ENCODE measurements around the gene ANO7.

The ANO7 gene

DNA sequence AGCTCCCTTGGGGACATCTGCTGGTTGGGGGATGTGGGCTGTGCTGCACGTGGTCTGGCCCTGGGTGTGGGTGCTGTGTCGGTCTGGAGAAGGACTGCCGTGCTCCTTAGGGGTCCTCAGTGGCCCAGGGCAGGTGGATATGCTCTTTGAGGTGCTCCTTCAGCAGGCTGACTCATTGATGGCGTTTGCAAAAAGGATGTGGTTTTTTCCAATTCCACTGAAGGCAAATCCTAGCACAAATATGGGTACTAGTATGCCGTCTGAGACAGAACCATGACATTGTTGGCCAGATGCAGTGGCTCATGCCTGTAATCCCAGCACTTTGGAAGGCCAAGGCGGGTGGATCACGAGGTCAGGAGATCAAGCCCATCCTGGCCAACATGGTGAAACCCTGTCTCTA, 34.9 kb upstream of the ANO7 start:
- Histone ChIP-seq H3K27ac (ENCODE audit: low read depth, low read length) (no peak overlapping the region), H3K79me2 (ENCODE audit: control insufficient read depth, low read length) (peaks cover 37% of the 10 kb centered on the region), H3K4me2 (ENCODE audit: low read length) (no peak overlapping the region), H3K9me3 (ENCODE audit: control insufficient read depth, insufficient read depth, low read length) (no peaks in the 10 kb centered on the region), H3K9me2 (replicated peaks; ENCODE audit: control insufficient read depth, low read length) (no peaks in the 10 kb centered on the region), H3K36me3 (ENCODE audit: control insufficient read depth, low read length) (peaks cover 51% of the 10 kb centered on the region), H3K27me3 (ENCODE audit: control insufficient read depth, low read length) (no peaks in the 10 kb centered on the region), H3F3A (ENCODE audit: control insufficient read depth, insufficient read depth) (no peaks in the 10 kb centered on the region), H3K4me3 (ENCODE audit: low read length) (no peak overlapping the region), H3K4me1 (ENCODE audit: control insufficient read depth, low read length) (peaks cover 11% of the 10 kb centered on the region), H4K20me1 (ENCODE audit: control insufficient read depth, insufficient read depth, low read depth, low read length) (peaks cover 5% of the 10 kb centered on the region; the same call in 1 of the 2 replicates)
- TF ChIP-seq, protein P1, sequence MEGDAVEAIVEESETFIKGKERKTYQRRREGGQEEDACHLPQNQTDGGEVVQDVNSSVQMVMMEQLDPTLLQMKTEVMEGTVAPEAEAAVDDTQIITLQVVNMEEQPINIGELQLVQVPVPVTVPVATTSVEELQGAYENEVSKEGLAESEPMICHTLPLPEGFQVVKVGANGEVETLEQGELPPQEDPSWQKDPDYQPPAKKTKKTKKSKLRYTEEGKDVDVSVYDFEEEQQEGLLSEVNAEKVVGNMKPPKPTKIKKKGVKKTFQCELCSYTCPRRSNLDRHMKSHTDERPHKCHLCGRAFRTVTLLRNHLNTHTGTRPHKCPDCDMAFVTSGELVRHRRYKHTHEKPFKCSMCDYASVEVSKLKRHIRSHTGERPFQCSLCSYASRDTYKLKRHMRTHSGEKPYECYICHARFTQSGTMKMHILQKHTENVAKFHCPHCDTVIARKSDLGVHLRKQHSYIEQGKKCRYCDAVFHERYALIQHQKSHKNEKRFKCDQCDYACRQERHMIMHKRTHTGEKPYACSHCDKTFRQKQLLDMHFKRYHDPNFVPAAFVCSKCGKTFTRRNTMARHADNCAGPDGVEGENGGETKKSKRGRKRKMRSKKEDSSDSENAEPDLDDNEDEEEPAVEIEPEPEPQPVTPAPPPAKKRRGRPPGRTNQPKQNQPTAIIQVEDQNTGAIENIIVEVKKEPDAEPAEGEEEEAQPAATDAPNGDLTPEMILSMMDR (IDR thresholded peaks at IDR 0.05; ENCODE audit: low read depth, low read length, poor library complexity, severe bottlenecking) = no peak
- no peak for TF ChIP-seq EZH2phosphoT487 (IDR thresholded peaks at IDR 0.05; ENCODE audit: borderline replicate concordance, low read length)

DNA sequence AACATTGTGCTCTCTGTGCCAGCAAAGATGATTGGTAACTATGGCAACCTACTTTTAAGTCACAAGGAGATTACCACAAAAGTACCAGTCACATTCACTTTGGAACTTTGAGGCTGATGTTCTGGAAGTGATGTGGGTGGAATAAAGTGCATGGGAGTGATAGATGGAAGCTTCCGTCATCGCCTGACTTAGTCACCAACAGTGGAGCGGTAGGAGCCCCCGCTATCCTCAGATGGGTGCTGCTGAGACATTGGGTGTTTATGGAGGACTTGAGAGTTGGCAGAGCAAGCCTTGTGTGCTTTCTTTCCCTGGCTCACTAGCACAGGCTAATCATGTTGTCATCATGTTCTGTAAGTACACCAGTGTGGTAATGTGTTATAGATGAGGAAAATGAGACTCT, 33.6 kb upstream of the ANO7 start:
- H3K4me2 ChIP-seq (ENCODE audit: low read length) = no peak overlapping the region
- H3K36me3 ChIP-seq (ENCODE audit: control insufficient read depth, low read length) = peaks cover 61% of the 10 kb centered on the region
- no peaks in the 10 kb centered on the region for H3K27me3 ChIP-seq (ENCODE audit: control insufficient read depth, low read length)
- H3K9me3 ChIP-seq (ENCODE audit: control insufficient read depth, insufficient read depth, low read length) = no peaks in the 10 kb centered on the region
- TF ChIP-seq, protein P1 (IDR thresholded peaks at IDR 0.05; ENCODE audit: low read depth, low read length, poor library complexity, severe bottlenecking) = no peak
- no peak for TF ChIP-seq EZH2phosphoT487 (IDR thresholded peaks at IDR 0.05; ENCODE audit: borderline replicate concordance, low read length)
- H3K4me1 ChIP-seq (ENCODE audit: control insufficient read depth, low read length) = peaks cover 11% of the 10 kb centered on the region
- peaks cover 5% of the 10 kb centered on the region; the same call in 1 of the 2 replicates for H4K20me1 ChIP-seq (ENCODE audit: control insufficient read depth, insufficient read depth, low read depth, low read length)
- H3F3A ChIP-seq (ENCODE audit: control insufficient read depth, insufficient read depth) = no peaks in the 10 kb centered on the region
- H3K27ac ChIP-seq (ENCODE audit: low read depth, low read length) = no peak overlapping the region
- no peak overlapping the region for H3K4me3 ChIP-seq (ENCODE audit: low read length)
- no peaks in the 10 kb centered on the region for H3K9me2 ChIP-seq (replicated peaks; ENCODE audit: control insufficient read depth, low read length)
- peaks cover 32% of the 10 kb centered on the region for H3K79me2 ChIP-seq (ENCODE audit: control insufficient read depth, low read length)

DNA sequence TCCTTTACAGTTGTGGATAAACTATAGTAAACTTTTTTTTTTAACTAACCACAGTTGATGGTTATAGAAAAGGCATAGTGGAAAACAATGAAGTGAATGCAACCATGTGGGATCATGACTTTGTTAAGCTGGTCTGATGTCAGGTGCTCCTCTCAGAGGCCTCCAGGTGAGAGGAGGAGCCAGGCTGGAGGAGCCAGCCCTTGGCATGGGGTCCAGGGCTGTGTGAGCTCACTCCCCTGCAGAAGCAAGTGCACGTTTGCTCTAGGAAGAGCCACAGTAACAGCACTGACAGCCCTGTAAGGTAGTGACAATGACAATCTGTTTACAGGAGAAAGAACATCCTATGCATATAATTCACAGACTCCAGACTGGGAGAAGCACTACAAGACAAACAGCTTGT, 32.5 kb upstream of the ANO7 start:
- H3K27ac ChIP-seq (ENCODE audit: low read depth, low read length) = no peak overlapping the region
- TF ChIP-seq, protein P1 (IDR thresholded peaks at IDR 0.05; ENCODE audit: low read depth, low read length, poor library complexity, severe bottlenecking) = no peak
- TF ChIP-seq EZH2phosphoT487 (IDR thresholded peaks at IDR 0.05; ENCODE audit: borderline replicate concordance, low read length) = no peak
- peaks cover 65% of the 10 kb centered on the region for H3K36me3 ChIP-seq (ENCODE audit: control insufficient read depth, low read length)

More for the DNA sequence above, 32.5 kb upstream of the ANO7 start:
- Histone ChIP-seq H3K27me3 (ENCODE audit: control insufficient read depth, low read length) (no peaks in the 10 kb centered on the region), H3K9me2 (replicated peaks; ENCODE audit: control insufficient read depth, low read length) (no peaks in the 10 kb centered on the region), H3K9me3 (ENCODE audit: control insufficient read depth, insufficient read depth, low read length) (no peaks in the 10 kb centered on the region), H4K20me1 (ENCODE audit: control insufficient read depth, insufficient read depth, low read depth, low read length) (peaks cover 5% of the 10 kb centered on the region; the same call in 1 of the 2 replicates), H3F3A (ENCODE audit: control insufficient read depth, insufficient read depth) (no peaks in the 10 kb centered on the region), H3K4me3 (ENCODE audit: low read length) (no peak overlapping the region), H3K4me1 (ENCODE audit: control insufficient read depth, low read length) (peaks cover 10% of the 10 kb centered on the region), H3K79me2 (ENCODE audit: control insufficient read depth, low read length) (peaks cover 27% of the 10 kb centered on the region), H3K4me2 (ENCODE audit: low read length) (no peak overlapping the region)

Data from DOHH2 (cell line).